Effector memory CD8-positive, alpha-beta T cell (primary cell): ENCODE results near the gene CD46.
"Not testable (repeated sequence)": the region's sequence is repeated elsewhere in the genome, so short reads cannot be mapped to it uniquely, and the experiment has no call there.

Experiments used
- ATAC-seq: fragments of 150-1000 bp; cut with Tn5 transposase; replicated peaks from 2 replicates; pipeline ENCODE4 v1.10.0; 2021; ENCODE audit warnings: mild to moderate bottlenecking, moderate library complexity
- DNase-seq, 3 experiments: peaks; one replicate each; pipeline ENCODE4 v3.0.0; 2021
- H3K27ac Mint-ChIP-seq, 2 donors: one replicate each; pipeline ENCODE4 v1.8.0; 2022; ENCODE audit warnings: mild to moderate bottlenecking in 2 of 2, mixed read lengths in 2 of 2, moderate library complexity in 2 of 2
- H3K27me3 Mint-ChIP-seq, 2 donors: one replicate each; pipeline ENCODE4 v1.8.0; 2022; ENCODE audit warnings: mixed read lengths in 2 of 2
- H3K36me3 Mint-ChIP-seq: one replicate; pipeline ENCODE4 v1.8.0; 2022; ENCODE audit warnings: mild to moderate bottlenecking, moderate library complexity, mixed read lengths; ENCODE audit not compliant: insufficient read depth
- H3K4me1 Mint-ChIP-seq, 2 donors: one replicate each; pipeline ENCODE4 v1.8.0; 2022; ENCODE audit warnings: low read depth in 2 of 2, mixed read lengths in 2 of 2
- H3K4me3 Mint-ChIP-seq, 2 donors: one replicate each; pipeline ENCODE4 v1.8.0; 2022; ENCODE audit warnings: mild to moderate bottlenecking in 2 of 2, mixed read lengths in 2 of 2, moderate library complexity in 2 of 2
- H3K9me3 Mint-ChIP-seq, 2 donors: one replicate each; pipeline ENCODE4 v1.8.0; 2022; ENCODE audit warnings: mixed read lengths in 2 of 2

CD46 gene

DNA sequence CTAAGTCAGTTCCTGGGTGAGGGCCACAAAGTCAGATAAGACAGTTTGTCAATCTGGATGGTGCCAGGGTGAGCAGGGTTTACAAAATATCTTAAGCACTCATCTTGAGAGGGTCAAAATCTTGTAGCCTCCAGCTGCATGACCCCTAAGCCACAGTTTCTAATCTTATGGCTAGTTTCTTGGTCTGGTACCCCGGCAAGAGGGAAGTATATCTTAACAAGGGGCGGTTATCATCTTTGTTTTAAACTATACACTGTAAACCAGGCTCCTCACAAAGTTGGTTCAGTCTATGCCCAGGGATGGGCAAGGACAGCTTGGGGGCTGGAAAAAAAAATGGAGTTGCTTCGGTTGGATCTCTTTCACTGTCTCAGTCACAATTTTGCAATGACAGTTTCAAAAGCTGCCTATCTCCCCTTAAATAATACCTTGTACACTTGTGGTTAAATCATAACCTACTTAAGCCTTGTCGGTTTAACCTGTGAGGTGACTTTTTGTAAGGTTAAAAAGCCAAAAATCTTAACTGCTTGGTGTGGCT, 7.8 kb upstream of the CD46 start:
- no peak for ATAC-seq
- peaks cover 6% of the 10 kb centered on the region in 2 donors for H3K27me3 Mint-ChIP-seq

DNA sequence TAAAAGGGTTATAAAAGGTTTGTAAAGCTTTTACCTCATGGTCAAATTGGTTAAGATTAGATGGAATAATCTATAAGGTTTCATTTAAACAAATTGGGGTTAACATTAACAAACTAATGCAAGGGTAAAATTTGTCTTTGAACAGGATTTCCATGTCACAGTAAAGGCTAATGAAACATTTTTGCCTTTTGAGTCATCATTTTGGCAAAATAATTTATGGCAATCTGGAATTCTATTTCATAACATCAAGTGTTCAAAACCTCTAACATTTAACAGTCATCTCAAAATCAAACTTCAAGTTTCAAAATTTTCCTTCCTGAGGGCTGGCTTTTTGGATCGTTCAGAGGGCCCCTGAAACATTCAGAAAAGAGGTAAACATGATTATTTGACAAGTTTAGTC, 6.6 kb upstream of the CD46 start:
- DNase-seq (no peak), ATAC-seq (no peak)
- H3K4me3 Mint-ChIP-seq: no peak overlapping the region
- H3K27me3 Mint-ChIP-seq: peaks cover 6% of the 10 kb centered on the region in 2 donors
- H3K9me3 Mint-ChIP-seq: no peaks in the 10 kb centered on the region
- peaks cover 0 to 5% of the 10 kb centered on the region in 2 donors for H3K4me1 Mint-ChIP-seq
- H3K27ac Mint-ChIP-seq: no peak overlapping the region
- no peaks in the 10 kb centered on the region for H3K36me3 Mint-ChIP-seq

More for the DNA sequence above, 7.8 kb upstream of the CD46 start:
- no peak for DNase-seq
- Mint-ChIP-seq H3K9me3 (no peaks in the 10 kb centered on the region), H3K27ac (no peak overlapping the region), H3K4me1 (peaks cover 0 to 2% of the 10 kb centered on the region in 2 donors), H3K36me3 (no peaks in the 10 kb centered on the region), H3K4me3 (no peak overlapping the region)

- Mint-ChIP-seq H3K27me3 (peaks cover 3 to 6% of the 10 kb centered on the region in 2 donors), H3K4me3 (no peak overlapping the region), H3K9me3 (no peaks in the 10 kb centered on the region), H3K36me3 (no peaks in the 10 kb centered on the region), H3K4me1 (peaks cover 2 to 7% of the 10 kb centered on the region in 2 donors), H3K27ac (no peak overlapping the region)
- ATAC-seq: no peak
- no peak for DNase-seq
Observed at GRCh38 chr1:207745839-207746767, 5.8 kb upstream of the CD46 start.

- Mint-ChIP-seq H3K4me3 (no peak overlapping the region), H3K27ac (no peak overlapping the region), H3K4me1 (peaks cover 19 to 21% of the 10 kb centered on the region in 2 donors), H3K27me3 (no peaks in the 10 kb centered on the region), H3K9me3 (no peaks in the 10 kb centered on the region), H3K36me3 (peaks cover 9% of the 10 kb centered on the region)
- DNase-seq (no peak), ATAC-seq (no peak)
Observed at GRCh38 chr1:207747627-207748492, 4.0 kb upstream of the CD46 start.

DNA sequence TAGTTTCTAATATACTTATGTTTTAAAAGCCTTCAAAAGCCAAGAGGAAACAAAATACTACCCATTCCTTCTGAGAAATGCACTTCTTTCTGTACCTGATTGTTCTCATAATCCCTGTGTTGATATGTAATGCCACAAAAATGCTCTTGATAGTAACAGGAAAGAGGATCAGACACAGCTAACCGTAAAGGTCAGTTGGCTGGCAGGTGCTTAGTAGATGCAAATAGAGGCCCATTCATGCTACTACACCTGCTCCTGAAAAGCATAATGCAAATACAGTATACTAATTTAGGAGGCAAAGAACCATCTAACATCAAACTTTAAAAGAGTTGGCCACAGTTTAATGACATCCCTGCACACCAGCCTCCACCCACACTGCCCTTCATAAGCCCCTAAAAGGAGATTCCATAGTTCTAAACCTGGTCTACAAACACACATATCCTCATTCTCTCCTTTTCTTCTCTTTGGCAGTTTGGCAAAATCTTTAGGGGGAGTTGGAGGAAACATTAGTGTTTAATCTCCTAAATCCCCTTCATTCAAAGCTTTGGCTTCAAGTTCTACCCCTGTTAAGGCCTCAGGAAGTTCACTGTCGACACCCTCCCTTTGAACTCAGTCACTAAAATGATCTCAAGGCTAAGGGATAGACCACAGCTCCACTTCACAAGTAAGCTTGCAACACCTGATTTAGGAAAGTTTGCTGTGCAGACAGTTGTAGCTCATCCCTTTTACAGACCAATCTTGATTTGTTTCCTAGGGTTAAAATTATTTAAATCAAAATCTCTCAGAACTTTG, 2.9 kb upstream of the CD46 start:
- Mint-ChIP-seq H3K27me3 (no peaks in the 10 kb centered on the region), H3K4me1 (peaks cover 26 to 27% of the 10 kb centered on the region in 2 donors), H3K4me3 (no peak overlapping the region), H3K36me3 (peaks cover 9% of the 10 kb centered on the region), H3K27ac (no peak overlapping the region), H3K9me3 (no peaks in the 10 kb centered on the region)
- no peak for DNase-seq
- no peak for ATAC-seq

DNA sequence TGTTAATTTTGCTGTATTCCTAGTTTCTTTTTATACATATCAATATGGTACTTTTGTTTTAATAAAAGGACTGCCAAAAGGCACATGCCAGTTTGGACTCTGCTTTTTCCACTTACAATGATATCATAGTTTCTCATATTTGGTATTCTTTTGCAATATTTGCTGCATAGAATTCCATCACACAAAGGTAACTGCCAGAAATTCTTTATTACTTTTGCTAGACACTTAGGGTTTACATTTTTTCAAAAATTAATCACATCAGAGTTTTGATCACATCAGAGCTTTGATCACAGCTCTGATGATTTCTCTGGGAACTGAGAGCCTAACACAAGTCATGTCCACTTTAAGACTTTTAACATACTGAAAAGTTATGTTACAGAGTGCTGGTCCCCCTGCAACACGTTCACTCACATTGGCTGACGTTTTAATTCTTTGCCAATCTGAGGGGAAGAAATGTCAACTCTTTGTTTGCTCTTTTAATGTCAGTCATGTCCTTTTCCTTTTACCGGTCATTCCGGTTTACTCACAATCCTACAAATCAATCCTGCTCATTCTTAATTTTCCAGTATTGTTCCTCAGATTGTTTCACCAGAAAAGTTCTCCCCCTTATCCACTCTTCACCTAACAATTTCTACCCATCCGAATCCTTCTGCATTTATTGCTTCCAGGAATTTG, 1.1 kb upstream of the CD46 start:
- no peak for ATAC-seq

DNA sequence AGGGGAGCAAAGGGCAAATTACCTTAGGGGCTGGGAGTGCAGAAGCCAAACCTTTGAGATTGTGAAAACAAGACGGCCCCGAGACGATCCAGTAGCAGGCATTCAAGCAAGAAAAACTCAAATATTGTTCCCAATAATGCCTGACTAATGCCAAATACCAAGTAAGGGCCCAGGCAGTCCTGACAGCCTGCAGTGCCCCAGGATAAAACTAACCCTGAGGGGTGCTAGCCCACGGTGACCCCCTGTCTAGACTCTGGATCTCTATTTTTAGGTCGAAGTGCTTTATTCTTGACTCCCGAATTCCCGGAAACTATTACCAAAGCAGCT, 428 bp upstream of the CD46 start:
- not testable (repeated sequence) for H3K27me3 Mint-ChIP-seq, H3K36me3 Mint-ChIP-seq, H3K9me3 Mint-ChIP-seq, DNase-seq
- peak overlapping the region; percentile 95 to 96 for H3K27ac Mint-ChIP-seq
- peak; percentile 0 for ATAC-seq
- H3K4me3 Mint-ChIP-seq: peak overlapping the region; percentile 96 to 98
- H3K4me1 Mint-ChIP-seq: peaks cover 37 to 40% of the 10 kb centered on the region in 2 donors

More for the DNA sequence above, 1.1 kb upstream of the CD46 start:
- no peaks in the 10 kb centered on the region for H3K27me3 Mint-ChIP-seq
- DNase-seq: no peak
- peak overlapping the region; percentile 96 to 98 for H3K4me3 Mint-ChIP-seq
- peaks cover 9% of the 10 kb centered on the region for H3K36me3 Mint-ChIP-seq
- H3K4me1 Mint-ChIP-seq: peaks cover 34 to 35% of the 10 kb centered on the region in 2 donors
- no peaks in the 10 kb centered on the region for H3K9me3 Mint-ChIP-seq
- H3K27ac Mint-ChIP-seq: peak overlapping the region; percentile 95 to 96

GRCh38 chr1:207752456-207752998, 673 bp downstream of the CD46 start:
- peak; percentile 10 for ATAC-seq
- Mint-ChIP-seq H3K4me1 (peaks cover 37 to 46% of the 10 kb centered on the region in 2 donors), H3K36me3 (peaks cover 14% of the 10 kb centered on the region), H3K4me3 (peak overlapping the region; percentile 96 to 98), H3K9me3 (no peaks in the 10 kb centered on the region), H3K27ac (peak overlapping the region; percentile 95 to 96), H3K27me3 (no peaks in the 10 kb centered on the region)
- DNase-seq: no peak

DNA sequence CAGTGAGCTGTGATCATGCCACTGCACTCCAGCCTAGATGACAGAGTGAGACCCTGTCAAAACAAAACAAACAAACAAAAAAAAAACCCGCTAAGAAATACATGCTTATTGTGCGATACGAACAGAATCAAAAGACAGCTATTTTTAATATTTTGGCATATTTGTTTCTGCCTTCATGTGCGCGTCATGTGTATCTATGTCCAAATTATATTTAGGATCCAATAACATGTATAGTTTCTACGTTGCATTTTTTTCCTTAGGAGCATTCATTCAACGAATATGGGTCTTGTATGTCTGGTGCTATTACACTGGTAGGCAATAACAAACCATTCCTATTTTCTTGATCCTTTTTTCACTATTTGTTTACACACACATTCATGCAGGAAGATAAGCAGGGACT, 1.8 kb downstream of the CD46 start:
- H3K4me3 Mint-ChIP-seq: peak overlapping the region; percentile 96 to 98
- H3K36me3 Mint-ChIP-seq: peaks cover 21% of the 10 kb centered on the region
- no peak for DNase-seq
- peaks cover 37 to 46% of the 10 kb centered on the region in 2 donors for H3K4me1 Mint-ChIP-seq
- ATAC-seq: no peak
- H3K9me3 Mint-ChIP-seq: no peaks in the 10 kb centered on the region
- no peak overlapping the region for H3K27ac Mint-ChIP-seq
- no peaks in the 10 kb centered on the region for H3K27me3 Mint-ChIP-seq

GRCh38 chr1:207754011-207754410, 2.2 kb downstream of the CD46 start:
- Mint-ChIP-seq H3K4me1 (peaks cover 35 to 46% of the 10 kb centered on the region in 2 donors), H3K4me3 (peak overlapping the region in 1 of 2 donors; percentile 98), H3K27me3 (no peaks in the 10 kb centered on the region), H3K27ac (peak overlapping the region in 1 of 2 donors; percentile 54), H3K36me3 (peaks cover 21% of the 10 kb centered on the region), H3K9me3 (no peaks in the 10 kb centered on the region)
- ATAC-seq (no peak), DNase-seq (no peak)

DNA sequence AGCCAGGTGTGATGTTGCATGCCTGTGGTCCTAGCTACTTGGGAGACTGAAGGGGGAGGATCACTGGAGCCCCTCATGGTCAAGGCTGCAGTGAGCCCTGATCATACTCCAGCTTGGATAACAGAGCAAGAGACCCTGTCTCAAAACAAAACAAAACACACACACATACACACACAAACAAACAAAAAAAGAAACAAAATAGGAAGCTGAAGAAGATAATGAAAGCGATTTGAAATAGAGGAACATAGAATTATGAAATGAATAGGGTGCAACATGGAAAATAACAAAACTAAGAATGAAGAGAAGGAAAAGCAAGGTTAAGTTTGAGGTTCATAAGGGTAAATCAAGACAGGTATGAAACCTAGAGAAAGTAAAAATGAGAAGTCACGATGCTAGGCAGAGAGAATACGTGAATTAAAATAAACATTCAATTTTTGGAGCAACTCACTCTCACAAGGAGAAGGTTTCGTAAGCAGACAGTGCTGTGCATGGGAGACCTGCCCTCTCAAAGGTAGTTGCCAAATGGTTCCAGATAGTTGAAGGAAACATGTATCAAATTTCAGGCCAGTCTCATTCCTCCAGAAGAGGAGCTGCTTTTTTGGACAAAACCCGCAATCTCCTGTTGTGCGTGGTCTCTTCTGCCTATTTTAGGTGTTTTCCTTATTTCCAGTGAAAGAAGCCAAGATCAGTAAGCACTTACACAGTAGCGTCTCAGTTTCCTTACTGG, 3.3 kb downstream of the CD46 start:
- ATAC-seq: no peak
- DNase-seq: no peak
- H3K27me3 Mint-ChIP-seq: no peaks in the 10 kb centered on the region
- H3K27ac Mint-ChIP-seq: no peak overlapping the region
- H3K9me3 Mint-ChIP-seq: no peaks in the 10 kb centered on the region
- H3K4me3 Mint-ChIP-seq: no peak overlapping the region
- H3K4me1 Mint-ChIP-seq: peaks cover 32 to 46% of the 10 kb centered on the region in 2 donors
- H3K36me3 Mint-ChIP-seq: peaks cover 30% of the 10 kb centered on the region
